Measurements from ENCODE around the gene NUBP2. TPM values are rescaled to one million over a fixed set of nuclear protein-coding genes. Genes with fewer than 3 reads are reported as not detected.

NUBP2 gene
- total and polyA plus RNA-seq, 8 donors: 14.7 to 171 (median 67.7) TPM

DNA sequence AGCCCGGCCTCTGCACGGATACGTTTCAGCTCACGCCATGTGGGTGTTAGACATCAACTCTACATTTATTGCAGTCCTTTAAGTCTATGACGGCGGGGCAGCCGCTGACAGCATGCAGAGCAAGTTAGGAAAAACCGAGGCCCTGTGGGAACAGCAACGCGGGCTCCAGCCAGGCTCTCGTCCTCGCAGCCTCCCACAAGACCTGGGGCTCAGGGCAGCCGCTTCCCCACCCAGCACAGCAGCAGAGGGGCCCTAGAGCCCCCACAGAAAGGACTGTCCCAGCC, 6.1 kb upstream of the NUBP2 start:
- DNase-seq: no peak
- WGBS, 5 donors: 79 to 94% (median 88%) methylated on average over 13 of the region's 13 CpGs
- TF ChIP-seq POLR2AphosphoS5 (IDR thresholded peaks at IDR 0.05) (no peak), CTCF (IDR thresholded peaks at IDR 0.05) (no peak), POLR2A (IDR thresholded peaks at IDR 0.05) (no peak)
- H3K4me3 ChIP-seq: no peak overlapping the region
- intact Hi-C loops (cut with DNase I; ENCODE audit: low total_unique reads): no loop called here
- no peaks in the 10 kb centered on the region for H3K9me3 ChIP-seq
- no peaks in the 10 kb centered on the region for H3K27me3 ChIP-seq
- peaks cover 35 to 70% (median 62%) of the 10 kb centered on the region in 4 donors for H3K4me1 ChIP-seq
- H3K27ac ChIP-seq: no peak overlapping the region
- peaks cover 36 to 65% (median 63%) of the 10 kb centered on the region in 4 donors for H3K36me3 ChIP-seq

- no peak overlapping the region for H3K4me3 ChIP-seq
- H3K27ac ChIP-seq: no peak overlapping the region
- peaks cover 34 to 70% (median 61%) of the 10 kb centered on the region in 4 donors for H3K4me1 ChIP-seq
- H3K27me3 ChIP-seq: no peaks in the 10 kb centered on the region
- peaks cover 36 to 65% (median 63%) of the 10 kb centered on the region in 4 donors for H3K36me3 ChIP-seq
- 91 to 93% (median 91%) methylated on average over 13 to 22 of the region's 22 CpGs for WGBS, 5 donors
- no peak for DNase-seq
- TF ChIP-seq POLR2AphosphoS5 (IDR thresholded peaks at IDR 0.05): no peak
- TF ChIP-seq POLR2A (IDR thresholded peaks at IDR 0.05): no peak
- no peak for TF ChIP-seq EP300 (IDR thresholded peaks at IDR 0.05)
- intact Hi-C loops (cut with DNase I; ENCODE audit: low total_unique reads): no loop called here
- no peaks in the 10 kb centered on the region for H3K9me3 ChIP-seq
These were observed 5.8 kb upstream of the NUBP2 start for GRCh38 chr16:1776991-1777374.

- Histone ChIP-seq H3K27ac (no peak overlapping the region), H3K4me1 (peaks cover 30 to 64% (median 55%) of the 10 kb centered on the region in 4 donors), H3K27me3 (no peaks in the 10 kb centered on the region), H3K36me3 (peaks cover 36 to 65% (median 63%) of the 10 kb centered on the region in 4 donors), H3K9me3 (no peaks in the 10 kb centered on the region), H3K4me3 (no peak overlapping the region)
- intact Hi-C loops (cut with DNase I; ENCODE audit: low total_unique reads): no loop called here
- WGBS, 5 donors: 69 to 75% (median 74%) methylated on average over 17 to 36 of the region's 36 CpGs
- peak in 1 of 2 donors; percentile 9 for DNase-seq
- TF ChIP-seq CTCF (IDR thresholded peaks at IDR 0.05): no peak
- TF ChIP-seq POLR2AphosphoS5 (IDR thresholded peaks at IDR 0.05): no peak
- TF ChIP-seq EP300 (IDR thresholded peaks at IDR 0.05): no peak
- no peak for TF ChIP-seq POLR2A (IDR thresholded peaks at IDR 0.05)
These were observed 5.2 kb upstream of the NUBP2 start for GRCh38 chr16:1777375-1778199.

DNA sequence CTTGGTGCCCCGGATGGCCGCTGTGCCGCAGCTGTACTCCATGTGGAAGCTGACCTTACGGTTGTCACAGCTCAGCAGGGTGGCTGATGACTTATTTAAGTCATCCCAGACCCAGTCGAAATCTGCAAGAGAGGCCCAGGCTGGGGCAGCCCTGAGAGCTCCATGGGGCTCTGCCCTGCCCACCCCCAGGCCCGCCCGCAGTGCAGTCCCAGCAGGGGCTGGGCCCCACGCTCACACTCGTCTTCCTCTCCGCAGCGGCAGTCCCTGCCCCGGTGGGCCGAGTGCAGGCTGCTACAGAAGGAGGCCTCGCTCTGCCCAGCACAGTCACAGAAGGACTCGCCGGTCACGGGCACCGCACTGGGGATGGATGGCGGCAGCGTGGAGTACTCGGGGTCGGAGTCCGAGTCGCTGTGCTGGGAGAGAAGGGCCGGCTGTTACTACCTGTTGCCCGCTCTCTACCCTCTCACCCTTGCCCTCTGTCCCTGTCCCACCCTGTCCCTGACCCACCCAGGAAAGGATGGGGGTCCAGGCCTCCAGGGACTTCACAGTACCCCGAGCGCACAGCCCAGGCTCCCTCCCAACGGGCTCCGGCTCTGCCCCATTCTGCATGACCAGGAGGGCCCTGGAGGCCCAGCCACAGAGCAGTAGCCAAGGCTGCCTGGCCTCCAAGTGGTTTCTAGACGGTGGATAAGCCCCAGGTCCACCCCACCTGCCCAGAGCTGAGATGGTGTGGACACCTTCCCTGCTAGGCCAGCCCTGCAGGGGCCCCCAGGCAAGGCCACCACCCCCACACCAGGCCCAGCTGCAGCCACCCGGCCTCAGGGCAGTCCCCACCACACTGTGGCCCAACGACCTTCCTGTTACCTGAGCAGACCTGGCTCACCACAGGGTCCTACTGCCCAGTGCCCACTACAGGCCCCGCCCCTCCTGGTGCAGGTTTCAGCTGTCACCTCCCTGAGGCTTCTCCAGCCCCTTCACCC, 4.3 kb upstream of the NUBP2 start:
- 83 to 92% (median 85%) methylated on average over 25 to 34 of the region's 34 CpGs for WGBS, 5 donors
- peak in 1 of 2 donors; percentile 10 for DNase-seq
- H3K4me3 ChIP-seq: no peak overlapping the region
- peaks cover 32 to 66% (median 56%) of the 10 kb centered on the region in 4 donors for H3K4me1 ChIP-seq
- H3K9me3 ChIP-seq: no peaks in the 10 kb centered on the region
- peak overlapping the region in 1 of 5 donors; percentile 13 for H3K27ac ChIP-seq
- intact Hi-C loops (cut with DNase I; ENCODE audit: low total_unique reads): no loop called here
- H3K36me3 ChIP-seq: peaks cover 36 to 65% (median 63%) of the 10 kb centered on the region in 4 donors
- TF ChIP-seq POLR2AphosphoS5 (IDR thresholded peaks at IDR 0.05): no peak
- TF ChIP-seq EP300 (IDR thresholded peaks at IDR 0.05): no peak
- no peaks in the 10 kb centered on the region for H3K27me3 ChIP-seq

DNA sequence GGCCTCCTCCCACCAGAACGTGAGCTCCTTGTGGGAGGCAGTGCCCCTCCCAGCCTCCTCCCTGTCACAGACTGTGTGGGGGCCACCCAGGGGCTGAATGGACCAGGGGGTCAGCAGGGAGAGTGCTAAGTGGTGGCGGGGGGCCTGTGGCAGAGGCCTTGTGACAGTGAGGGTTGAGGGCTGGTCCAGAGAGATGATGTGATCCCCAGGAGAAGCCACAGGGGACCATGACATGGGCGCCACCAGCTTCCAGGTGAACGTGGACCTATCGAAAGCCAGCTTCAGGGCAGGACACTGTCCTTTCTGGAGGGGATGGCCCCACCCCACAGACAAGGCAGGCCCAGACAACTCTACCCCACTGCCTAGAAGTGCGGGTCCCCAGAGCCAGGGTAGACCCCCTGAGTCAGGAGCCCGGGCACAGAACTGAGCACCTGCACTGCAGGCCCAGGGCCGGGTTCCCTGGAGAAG, 3.5 kb upstream of the NUBP2 start:
- Histone ChIP-seq H3K27me3 (no peaks in the 10 kb centered on the region), H3K27ac (no peak overlapping the region), H3K4me1 (peaks cover 33 to 68% (median 56%) of the 10 kb centered on the region in 4 donors), H3K36me3 (peaks cover 36 to 65% (median 63%) of the 10 kb centered on the region in 4 donors), H3K4me3 (no peak overlapping the region), H3K9me3 (no peaks in the 10 kb centered on the region)
- DNase-seq: peak in 1 of 2 donors; percentile 6
- TF ChIP-seq CTCF (IDR thresholded peaks at IDR 0.05) (no peak), POLR2A (IDR thresholded peaks at IDR 0.05) (no peak), POLR2AphosphoS5 (IDR thresholded peaks at IDR 0.05) (no peak), EP300 (IDR thresholded peaks at IDR 0.05) (no peak)
- 77 to 83% (median 77%) methylated on average over 4 to 8 of the region's 8 CpGs for WGBS, 5 donors
- intact Hi-C loops (cut with DNase I; ENCODE audit: low total_unique reads): no loop called here
